Left renal pelvis (tissue), 4 donors: ENCODE measurements around the gene GNG4. TPM values are rescaled to one million over a fixed set of nuclear protein-coding genes. Genes with fewer than 3 reads are reported as not detected.

ENCODE experiments used
- DNase-seq, 4 donors: peaks; one replicate each; pipeline ENCODE4 v3.0.0-alpha.2; 2013; ENCODE audit warnings: low read depth in 4 of 4, low spot score in 3 of 4
- polyA plus RNA-seq, 4 donors: library from polyadenylated mRNA; unstranded; fragments of 120-200 nt; gene quantifications; one replicate each; pipeline ENCODE4 v1.2.1, GENCODE V29; 2013; ENCODE audit not compliant: insufficient read length in 4 of 4

GNG4 gene
- 1 to 10 TPM; 2.9 to 5.0 (median 3.8) TPM for polyA plus RNA-seq

- no peak for DNase-seq
These were observed at the start of gene GNG4 for GRCh38 chr1:235649368-235650163. Gene GNG4 (minus strand): TSS chr1:235649784. CDS start chr1:235583838, 65,946 bp downstream.

DNA sequence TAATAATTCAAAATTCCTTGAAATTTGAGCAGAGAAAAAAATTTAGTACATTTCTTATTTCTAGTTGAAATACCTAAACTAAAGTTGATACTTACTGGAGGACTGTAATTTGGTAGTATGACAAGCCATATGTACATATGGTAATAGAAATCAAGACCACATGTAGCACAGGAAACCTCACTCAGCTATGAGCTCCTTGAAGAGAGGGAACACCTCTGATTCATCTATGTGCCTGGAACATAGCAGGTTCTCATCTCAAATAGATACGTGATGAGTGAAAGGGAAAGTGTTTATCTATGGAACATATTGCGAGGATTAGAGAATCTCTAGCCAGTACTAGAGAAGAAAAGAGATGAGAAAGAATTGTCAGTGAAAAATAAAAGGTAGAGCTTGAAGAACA lies 47.9 kb upstream of the GNG4 start:
- DNase-seq = no peak

- DNase-seq = no peak
These were observed 39.8 kb upstream of the GNG4 start for GRCh38 chr1:235689356-235689755.

GRCh38 chr1:235688096-235688495 lies 38.5 kb upstream of the GNG4 start:
- DNase-seq = no peak

GRCh38 chr1:235683653-235684052 lies 34.1 kb upstream of the GNG4 start:
- no peak for DNase-seq

GRCh38 chr1:235682216-235682615 lies 32.6 kb upstream of the GNG4 start:
- DNase-seq = no peak

DNA sequence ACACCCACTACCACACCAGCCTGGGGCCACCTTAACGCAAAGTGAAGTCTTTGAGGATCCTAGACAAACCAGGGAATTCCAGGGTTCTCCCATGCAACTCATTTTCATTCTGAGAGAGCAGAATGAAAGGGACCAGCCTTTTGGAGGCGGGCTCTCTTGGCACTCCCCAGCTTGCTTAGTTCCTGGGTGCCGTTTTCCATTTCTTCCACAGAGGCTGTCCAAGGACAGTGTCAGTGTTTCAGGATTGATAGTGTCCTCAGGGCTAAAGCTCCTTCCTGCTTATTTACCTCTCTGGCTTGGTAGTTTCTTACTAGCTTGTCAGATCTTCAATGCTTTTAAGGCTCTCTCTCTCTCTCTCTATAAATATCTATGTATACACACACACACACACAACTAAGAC lies 30.1 kb upstream of the GNG4 start:
- no peak for DNase-seq

DNA sequence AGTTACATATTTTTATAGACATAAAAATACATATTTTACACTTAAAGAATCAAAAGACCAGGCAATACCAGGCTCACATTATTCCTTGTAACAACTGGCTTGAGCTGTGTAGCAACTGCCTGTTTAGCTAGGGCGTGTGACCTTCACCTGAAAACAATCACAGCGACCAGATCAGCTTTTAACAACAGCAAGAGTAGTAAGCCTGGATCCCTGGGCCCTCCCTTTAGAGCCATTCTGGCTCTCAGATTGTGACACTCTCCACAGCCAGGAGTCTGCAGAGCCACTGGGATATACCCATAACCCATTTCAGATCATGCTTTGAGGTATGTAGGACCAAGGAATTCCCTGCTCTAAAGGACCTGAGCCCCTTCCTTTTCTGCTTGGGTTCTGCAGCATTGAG lies 29.4 kb upstream of the GNG4 start:
- no peak for DNase-seq

- DNase-seq = no peak
These were observed 25.7 kb upstream of the GNG4 start for GRCh38 chr1:235675152-235675890.

- DNase-seq = no peak
These were observed 24.4 kb upstream of the GNG4 start for GRCh38 chr1:235673981-235674380.

DNA sequence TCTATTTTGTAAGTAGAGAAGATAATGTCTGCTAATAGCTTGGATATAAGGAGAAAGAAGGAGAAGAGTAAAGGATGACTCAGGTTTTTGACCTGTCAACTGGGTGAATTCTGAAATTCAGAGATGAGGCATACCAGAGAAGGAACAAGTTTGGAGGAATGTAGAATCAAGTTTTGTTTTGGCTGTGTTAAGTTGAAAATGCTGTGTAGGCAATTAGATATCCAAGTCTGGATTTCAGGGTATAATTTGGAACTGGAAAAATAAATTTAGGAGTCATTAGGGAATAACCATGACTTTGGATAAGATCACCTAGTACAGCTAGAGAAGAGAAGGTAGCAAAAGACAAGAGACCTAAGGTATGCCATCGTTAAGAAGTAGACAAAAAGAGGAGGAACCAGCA lies 22.4 kb upstream of the GNG4 start:
- DNase-seq = no peak

DNA sequence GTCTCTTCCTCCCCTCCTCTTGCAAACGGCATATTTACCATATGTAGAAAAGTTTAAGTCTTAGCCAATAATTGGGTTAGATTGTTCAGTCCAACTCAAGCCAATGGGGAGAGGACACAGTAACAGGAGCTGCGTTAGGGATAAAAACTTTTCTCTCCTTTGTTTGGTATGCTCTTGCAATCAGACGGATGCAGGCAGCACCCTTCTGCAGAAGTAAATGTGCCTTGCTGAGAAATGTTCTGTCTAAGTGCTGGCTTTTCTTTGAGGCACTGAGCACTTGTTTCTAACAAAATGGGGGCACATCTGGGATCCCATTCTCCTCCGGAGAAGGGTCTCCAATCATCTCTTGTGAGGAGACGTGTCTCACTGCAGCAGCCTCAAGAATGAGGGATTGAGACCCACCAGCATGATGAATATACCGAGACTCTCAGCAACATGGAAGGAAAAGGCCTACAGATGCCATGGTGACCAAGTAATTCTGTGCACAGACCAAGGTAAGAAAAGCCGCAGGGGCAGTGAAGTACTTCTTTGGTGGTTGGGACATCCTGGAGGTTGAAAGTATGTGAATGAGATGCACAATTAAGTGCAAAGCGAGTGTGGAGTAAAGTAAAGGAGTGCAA lies 20.7 kb upstream of the GNG4 start:
- no peak for DNase-seq

- no peak for DNase-seq
These were observed 19.7 kb upstream of the GNG4 start for GRCh38 chr1:235669277-235669676.

DNA sequence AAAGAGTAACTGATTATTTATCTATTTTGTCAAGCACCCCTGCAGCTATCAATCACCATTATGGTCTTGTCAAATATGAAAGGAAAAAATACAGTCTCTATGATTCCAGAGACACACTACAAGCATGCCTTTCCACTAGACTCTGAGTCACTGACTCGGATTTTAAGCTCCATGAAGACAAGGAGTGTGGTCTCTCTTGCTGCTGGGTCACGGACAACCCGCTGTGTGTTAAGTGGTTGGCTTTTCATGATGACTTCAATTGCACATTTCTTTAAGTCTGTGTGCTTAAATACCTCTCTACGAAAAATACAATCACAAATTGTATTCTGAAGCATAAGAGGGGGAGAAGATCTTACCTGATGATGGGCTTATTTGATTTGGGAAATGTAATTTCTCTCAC lies 14.0 kb upstream of the GNG4 start:
- no peak for DNase-seq

- no peak for DNase-seq
These were observed 12.0 kb upstream of the GNG4 start for GRCh38 chr1:235661568-235661967.

DNA sequence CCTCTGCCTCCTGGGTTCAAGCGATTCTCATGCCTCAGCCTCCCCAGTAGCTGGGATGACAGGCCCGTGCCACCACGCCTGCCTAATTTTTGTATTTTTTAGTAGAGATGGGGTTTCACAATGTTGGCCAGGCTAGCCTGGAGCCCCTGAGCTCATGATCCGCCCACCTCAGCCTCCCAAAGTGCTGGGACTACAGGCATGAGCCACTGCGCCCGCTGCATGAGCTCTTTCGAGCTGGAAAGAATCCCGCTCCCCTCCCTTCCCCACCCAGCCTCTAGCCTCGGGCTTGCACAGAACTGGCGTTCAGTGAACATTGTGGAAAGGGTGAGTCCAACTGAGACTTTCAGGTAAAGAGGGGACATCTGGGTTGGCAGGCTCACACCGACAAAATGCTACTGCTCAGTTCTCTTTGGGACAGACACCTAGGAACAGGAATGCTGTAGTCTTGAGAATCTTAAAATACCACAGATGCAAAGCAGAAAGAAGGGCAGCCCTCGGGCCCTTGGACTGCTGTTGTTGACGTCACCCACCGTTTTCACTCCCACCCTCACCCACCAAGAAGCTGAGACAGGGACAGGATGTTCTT lies 9.7 kb upstream of the GNG4 start:
- no peak for DNase-seq

GRCh38 chr1:235657747-235658526 lies 8.4 kb upstream of the GNG4 start:
- DNase-seq = no peak

DNA sequence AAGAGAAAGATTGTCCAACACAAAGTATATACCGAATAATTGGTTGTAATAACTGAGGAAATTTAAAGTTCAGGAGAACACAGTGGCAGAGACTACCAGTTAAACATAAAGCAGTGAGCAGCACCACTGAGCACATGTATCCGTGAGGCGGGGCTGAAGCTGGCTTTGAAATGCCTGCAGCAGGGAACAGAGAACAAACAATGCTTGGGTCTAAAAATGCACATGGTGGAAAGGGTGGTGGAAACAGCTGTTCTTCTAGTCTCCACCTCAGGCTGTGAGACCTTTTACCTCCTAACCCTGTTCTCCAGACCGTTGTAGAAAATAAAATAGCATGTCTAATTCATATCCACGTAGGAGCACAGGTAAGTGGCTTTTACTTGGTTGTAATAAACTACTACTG lies 7.7 kb upstream of the GNG4 start:
- no peak for DNase-seq

DNA sequence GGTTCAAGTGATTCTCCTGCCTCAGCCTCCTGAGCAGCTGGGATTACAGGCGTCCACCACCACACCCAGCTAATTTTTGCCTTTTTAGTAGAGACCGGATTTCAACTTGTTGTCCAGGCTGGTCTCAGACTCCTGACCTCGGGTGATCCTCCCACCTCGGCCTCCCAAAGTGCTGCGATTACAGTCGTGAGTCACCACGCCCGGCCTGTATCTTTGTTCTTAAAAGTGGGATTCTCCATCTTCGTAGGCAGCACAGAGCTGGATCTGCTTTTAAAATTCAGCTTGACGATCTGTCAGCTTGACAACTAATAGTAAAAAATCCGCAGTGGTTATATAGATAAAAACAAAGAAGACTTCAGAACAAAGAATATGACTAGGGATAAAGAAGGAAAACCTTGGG lies 2.8 kb upstream of the GNG4 start:
- DNase-seq = no peak

GRCh38 chr1:235651170-235651806 lies 1.7 kb upstream of the GNG4 start:
- DNase-seq = no peak
